Breast epithelium (tissue), 3 donors: Measurements from ENCODE around the gene GCN1.

Experiments
- POLR2A ChIP-seq: fragments of 450-650 bp; IDR thresholded peaks from one replicate; pipeline ENCODE4 v1.6.1; 2016; ENCODE audit warnings: antibody characterized with exemption, mild to moderate bottlenecking, moderate library complexity
- POLR2AphosphoS5 ChIP-seq, 3 donors: sonication (generic); formaldehyde crosslinking; IDR thresholded peaks; one replicate each; pipeline ENCODE4 v1.6.1; 2017; ENCODE audit warnings: antibody characterized with exemption in 3 of 3
- TF ChIP-seq, protein P1 (sequence below), 3 donors: fragments of 450-650 bp; IDR thresholded peaks; one replicate each; pipeline ENCODE4 v1.5.1; 2016 to 2017; ENCODE audit warnings: antibody characterized with exemption in 3 of 3, mild to moderate bottlenecking in 3 of 3, moderate library complexity in 3 of 3

DNA sequence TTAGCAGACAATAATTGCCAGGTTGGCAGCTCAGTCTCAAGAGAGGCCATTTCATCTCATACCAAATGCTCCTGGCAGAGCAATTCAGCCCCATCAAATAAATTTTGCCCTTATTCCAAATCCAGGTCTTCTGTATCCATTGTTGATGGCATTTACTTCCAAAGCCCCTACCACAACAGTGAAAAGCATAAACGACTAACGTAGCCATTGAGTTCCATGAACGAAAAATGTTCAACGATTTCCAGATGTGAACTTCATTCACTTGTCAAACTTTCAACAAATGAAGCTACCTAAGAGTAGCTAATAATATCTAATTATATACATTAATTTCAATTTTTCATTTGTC is 3.0 kb upstream of the GCN1 start:
- TF ChIP-seq, protein P1, sequence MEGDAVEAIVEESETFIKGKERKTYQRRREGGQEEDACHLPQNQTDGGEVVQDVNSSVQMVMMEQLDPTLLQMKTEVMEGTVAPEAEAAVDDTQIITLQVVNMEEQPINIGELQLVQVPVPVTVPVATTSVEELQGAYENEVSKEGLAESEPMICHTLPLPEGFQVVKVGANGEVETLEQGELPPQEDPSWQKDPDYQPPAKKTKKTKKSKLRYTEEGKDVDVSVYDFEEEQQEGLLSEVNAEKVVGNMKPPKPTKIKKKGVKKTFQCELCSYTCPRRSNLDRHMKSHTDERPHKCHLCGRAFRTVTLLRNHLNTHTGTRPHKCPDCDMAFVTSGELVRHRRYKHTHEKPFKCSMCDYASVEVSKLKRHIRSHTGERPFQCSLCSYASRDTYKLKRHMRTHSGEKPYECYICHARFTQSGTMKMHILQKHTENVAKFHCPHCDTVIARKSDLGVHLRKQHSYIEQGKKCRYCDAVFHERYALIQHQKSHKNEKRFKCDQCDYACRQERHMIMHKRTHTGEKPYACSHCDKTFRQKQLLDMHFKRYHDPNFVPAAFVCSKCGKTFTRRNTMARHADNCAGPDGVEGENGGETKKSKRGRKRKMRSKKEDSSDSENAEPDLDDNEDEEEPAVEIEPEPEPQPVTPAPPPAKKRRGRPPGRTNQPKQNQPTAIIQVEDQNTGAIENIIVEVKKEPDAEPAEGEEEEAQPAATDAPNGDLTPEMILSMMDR (IDR thresholded peaks at IDR 0.05), result no peak
- no peak for TF ChIP-seq POLR2A
- no peak for TF ChIP-seq POLR2AphosphoS5 (IDR thresholded peaks at IDR 0.05)
